ENCODE measurements around the gene SEMA5A. TPM values are rescaled to one million over a fixed set of nuclear protein-coding genes. Genes with fewer than 3 reads are reported as not detected.
A peak's percentile ranks its signal among the peaks of the same experiment; 100 is the strongest.

Gene SEMA5A
- total RNA-seq, 1 donor from 2014 or later, result 13.8 TPM

DNA sequence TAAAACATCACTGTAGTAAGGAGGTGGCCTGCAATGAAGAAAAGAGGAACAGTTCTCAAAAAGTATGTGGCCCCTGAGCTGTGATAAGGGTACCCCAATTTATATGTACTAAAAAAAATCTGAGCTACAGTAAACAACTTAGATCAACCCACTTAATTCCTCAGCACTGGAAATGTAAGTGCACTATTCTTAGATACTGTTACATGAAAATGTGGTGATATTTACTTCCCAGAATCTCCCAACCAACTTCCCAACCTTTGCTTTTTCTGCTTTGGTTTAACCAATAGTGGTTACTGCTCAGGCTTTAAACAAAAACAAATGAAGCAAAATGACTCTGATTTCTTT is 114.8 kb downstream of the SEMA5A start:
- peak overlapping the region; percentile 42 for H3K4me2 ChIP-seq (ENCODE audit: low read length)
- H3K4me1 Mint-ChIP-seq (ENCODE audit: low read depth, unreplicated experiment), result peaks cover 6% of the 10 kb centered on the region
- H3K9me3 Mint-ChIP-seq (ENCODE audit: unreplicated experiment), result no peaks in the 10 kb centered on the region
- no peak for DNase-seq (ENCODE audit: low read depth)
- peaks cover 8% of the 10 kb centered on the region for H3K4me1 ChIP-seq (ENCODE audit: insufficient read depth, low read length)
- H3K36me3 ChIP-seq (ENCODE audit: insufficient read depth, low read length), result no peaks in the 10 kb centered on the region
- H3K36me3 Mint-ChIP-seq (ENCODE audit: low read depth, unreplicated experiment), result no peaks in the 10 kb centered on the region
- no peak overlapping the region for H2AFZ ChIP-seq (ENCODE audit: low read depth, low read length)
- H3K4me3 ChIP-seq (ENCODE audit: insufficient read depth, low read depth, low read length), result no peak overlapping the region
- H3K9me3 ChIP-seq (ENCODE audit: insufficient read depth, low read depth, low read length), result no peaks in the 10 kb centered on the region
- no peak for FAIRE-seq
- no peaks in the 10 kb centered on the region for H3K27me3 ChIP-seq (ENCODE audit: insufficient read depth, low read length)
- no peaks in the 10 kb centered on the region for H3K79me2 ChIP-seq (ENCODE audit: insufficient read depth, low read length)
- no peak overlapping the region for H3K9ac ChIP-seq (ENCODE audit: low read length)
- H3K27me3 Mint-ChIP-seq (ENCODE audit: low read depth, unreplicated experiment), result no peaks in the 10 kb centered on the region
- TF ChIP-seq, protein P1, sequence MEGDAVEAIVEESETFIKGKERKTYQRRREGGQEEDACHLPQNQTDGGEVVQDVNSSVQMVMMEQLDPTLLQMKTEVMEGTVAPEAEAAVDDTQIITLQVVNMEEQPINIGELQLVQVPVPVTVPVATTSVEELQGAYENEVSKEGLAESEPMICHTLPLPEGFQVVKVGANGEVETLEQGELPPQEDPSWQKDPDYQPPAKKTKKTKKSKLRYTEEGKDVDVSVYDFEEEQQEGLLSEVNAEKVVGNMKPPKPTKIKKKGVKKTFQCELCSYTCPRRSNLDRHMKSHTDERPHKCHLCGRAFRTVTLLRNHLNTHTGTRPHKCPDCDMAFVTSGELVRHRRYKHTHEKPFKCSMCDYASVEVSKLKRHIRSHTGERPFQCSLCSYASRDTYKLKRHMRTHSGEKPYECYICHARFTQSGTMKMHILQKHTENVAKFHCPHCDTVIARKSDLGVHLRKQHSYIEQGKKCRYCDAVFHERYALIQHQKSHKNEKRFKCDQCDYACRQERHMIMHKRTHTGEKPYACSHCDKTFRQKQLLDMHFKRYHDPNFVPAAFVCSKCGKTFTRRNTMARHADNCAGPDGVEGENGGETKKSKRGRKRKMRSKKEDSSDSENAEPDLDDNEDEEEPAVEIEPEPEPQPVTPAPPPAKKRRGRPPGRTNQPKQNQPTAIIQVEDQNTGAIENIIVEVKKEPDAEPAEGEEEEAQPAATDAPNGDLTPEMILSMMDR (IDR thresholded peaks at IDR 0.05; ENCODE audit: insufficient read depth, low read depth, low read length), result no peak
- no peak for TF ChIP-seq EZH2 (IDR thresholded peaks at IDR 0.05; ENCODE audit: insufficient read depth, low read length)
- H4K20me1 ChIP-seq (ENCODE audit: insufficient read depth, low read length), result no peaks in the 10 kb centered on the region
- no peak overlapping the region for H3K4me3 Mint-ChIP-seq (ENCODE audit: unreplicated experiment)
- H3K27ac ChIP-seq (ENCODE audit: low read depth, low read length), result no peak overlapping the region
- no peak overlapping the region for H3K27ac Mint-ChIP-seq (ENCODE audit: unreplicated experiment)

DNA sequence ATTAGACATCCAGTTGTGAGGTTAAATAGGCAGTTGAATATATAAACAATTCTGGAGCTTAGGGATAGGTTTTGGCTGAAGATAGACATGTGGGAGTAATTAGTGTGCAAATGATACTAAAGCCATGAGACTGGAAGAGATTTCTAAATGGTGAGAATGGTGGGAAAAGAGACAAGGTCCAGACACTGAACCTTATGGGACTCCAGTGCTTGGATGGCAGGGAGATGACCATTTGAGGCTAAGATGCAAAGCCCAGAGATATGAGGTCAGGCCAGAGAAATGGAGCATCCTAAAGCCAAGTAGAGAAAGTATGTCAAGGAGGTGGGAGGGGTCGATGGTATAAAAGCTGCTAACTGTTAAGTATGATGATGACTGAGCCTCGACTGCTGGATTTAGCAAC is 115.6 kb downstream of the SEMA5A start:
- H4K20me1 ChIP-seq (ENCODE audit: insufficient read depth, low read length), result no peaks in the 10 kb centered on the region
- H2AFZ ChIP-seq (ENCODE audit: low read depth, low read length), result no peak overlapping the region
- Mint-ChIP-seq H3K27me3 (ENCODE audit: low read depth, unreplicated experiment) (no peaks in the 10 kb centered on the region), H3K9me3 (ENCODE audit: unreplicated experiment) (no peaks in the 10 kb centered on the region), H3K4me3 (ENCODE audit: unreplicated experiment) (no peak overlapping the region), H3K36me3 (ENCODE audit: low read depth, unreplicated experiment) (no peaks in the 10 kb centered on the region), H3K27ac (ENCODE audit: unreplicated experiment) (no peak overlapping the region), H3K4me1 (ENCODE audit: low read depth, unreplicated experiment) (peaks cover 6% of the 10 kb centered on the region)
- no peaks in the 10 kb centered on the region for H3K36me3 ChIP-seq (ENCODE audit: insufficient read depth, low read length)
- H3K27ac ChIP-seq (ENCODE audit: low read depth, low read length), result no peak overlapping the region
- no peak overlapping the region for H3K9ac ChIP-seq (ENCODE audit: low read length)
- H3K9me3 ChIP-seq (ENCODE audit: insufficient read depth, low read depth, low read length), result no peaks in the 10 kb centered on the region
- DNase-seq (ENCODE audit: low read depth) (no peak), FAIRE-seq (no peak)
- TF ChIP-seq, protein P1 (IDR thresholded peaks at IDR 0.05; ENCODE audit: insufficient read depth, low read depth, low read length), result no peak
- no peak for TF ChIP-seq EZH2 (IDR thresholded peaks at IDR 0.05; ENCODE audit: insufficient read depth, low read length)
- peaks cover 8% of the 10 kb centered on the region for H3K4me1 ChIP-seq (ENCODE audit: insufficient read depth, low read length)
- no peak overlapping the region for H3K4me3 ChIP-seq (ENCODE audit: insufficient read depth, low read depth, low read length)
- H3K4me2 ChIP-seq (ENCODE audit: low read length), result no peak overlapping the region
- no peaks in the 10 kb centered on the region for H3K27me3 ChIP-seq (ENCODE audit: insufficient read depth, low read length)
- no peaks in the 10 kb centered on the region for H3K79me2 ChIP-seq (ENCODE audit: insufficient read depth, low read length)

DNA sequence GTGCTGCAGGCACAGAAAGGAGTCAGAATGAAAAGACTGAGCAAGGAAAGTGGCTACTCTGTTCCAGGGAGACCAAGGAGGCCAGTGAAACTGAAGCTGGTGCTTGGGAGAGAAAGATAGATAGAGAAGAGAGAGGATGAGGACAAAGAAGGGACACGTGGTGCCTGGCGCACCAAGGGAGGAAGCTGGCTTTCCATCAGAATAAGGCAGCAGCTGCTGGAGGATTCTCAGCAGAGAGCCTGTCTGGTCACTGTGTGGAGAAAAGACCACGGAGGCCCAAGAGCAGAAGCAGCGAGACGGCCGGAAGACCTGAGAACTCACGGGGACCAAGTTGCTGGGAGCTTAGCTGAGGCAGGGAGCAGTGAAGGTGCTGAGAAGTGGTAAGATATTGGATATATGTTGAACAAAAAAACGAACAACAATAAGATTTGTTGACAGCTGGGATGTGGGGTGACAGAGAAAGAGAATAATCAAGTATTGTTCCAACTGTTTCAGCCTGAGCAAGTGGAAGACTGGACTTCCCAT is 116.1 kb downstream of the SEMA5A start:
- TF ChIP-seq EZH2 (IDR thresholded peaks at IDR 0.05; ENCODE audit: insufficient read depth, low read length), result no peak
- TF ChIP-seq, protein P1 (IDR thresholded peaks at IDR 0.05; ENCODE audit: insufficient read depth, low read depth, low read length), result no peak
- no peak overlapping the region for H3K27ac ChIP-seq (ENCODE audit: low read depth, low read length)
- H4K20me1 ChIP-seq (ENCODE audit: insufficient read depth, low read length), result no peaks in the 10 kb centered on the region
- Mint-ChIP-seq H3K4me3 (ENCODE audit: unreplicated experiment) (no peak overlapping the region), H3K27ac (ENCODE audit: unreplicated experiment) (no peak overlapping the region), H3K27me3 (ENCODE audit: low read depth, unreplicated experiment) (no peaks in the 10 kb centered on the region), H3K9me3 (ENCODE audit: unreplicated experiment) (peaks cover under 1% of the 10 kb centered on the region), H3K36me3 (ENCODE audit: low read depth, unreplicated experiment) (no peaks in the 10 kb centered on the region), H3K4me1 (ENCODE audit: low read depth, unreplicated experiment) (peaks cover 6% of the 10 kb centered on the region)
- H3K4me1 ChIP-seq (ENCODE audit: insufficient read depth, low read length), result peaks cover 8% of the 10 kb centered on the region
- H3K79me2 ChIP-seq (ENCODE audit: insufficient read depth, low read length), result no peaks in the 10 kb centered on the region
- no peak overlapping the region for H2AFZ ChIP-seq (ENCODE audit: low read depth, low read length)
- H3K9ac ChIP-seq (ENCODE audit: low read length), result no peak overlapping the region
- no peak overlapping the region for H3K4me3 ChIP-seq (ENCODE audit: insufficient read depth, low read depth, low read length)
- H3K4me2 ChIP-seq (ENCODE audit: low read length), result no peak overlapping the region
- DNase-seq (ENCODE audit: low read depth), result no peak
- no peaks in the 10 kb centered on the region for H3K9me3 ChIP-seq (ENCODE audit: insufficient read depth, low read depth, low read length)
- H3K27me3 ChIP-seq (ENCODE audit: insufficient read depth, low read length), result no peaks in the 10 kb centered on the region
- FAIRE-seq, result no peak
- H3K36me3 ChIP-seq (ENCODE audit: insufficient read depth, low read length), result no peaks in the 10 kb centered on the region

All from astrocyte (in vitro differentiated cells and primary cell).